Measurements from ENCODE around the gene MRPS5.

Gene MRPS5

GRCh38 chr2:95073856-95074662 is 47.5 kb downstream of the MRPS5 start:
- no peak for TF ChIP-seq CTCF (conservative IDR thresholded peaks at IDR 0.05; ENCODE audit: low read depth)
- no peak overlapping the region for H3K27ac ChIP-seq
- DNase-seq (ENCODE audit: low spot score) = no peak
- ChIA-PET CTCF (interaction anchor here (1.1 to 1.7 kb wide), 2 partner anchors 51 to 133 kb away, joined by 3 to 6 read pairs; partner anchors contain the start of gene ZNF892), POLR2A (ENCODE audit: low non-redundant PET) (no interaction called here)

GRCh38 chr2:95072424-95072823 is 49.2 kb downstream of the MRPS5 start:
- no peak for DNase-seq (ENCODE audit: low spot score)
- ChIA-PET CTCF (interaction anchor here (1.7 kb wide), 1 partner anchor 50 kb away, joined by 6 read pairs; no protein-coding TSS in a partner anchor), POLR2A (ENCODE audit: low non-redundant PET) (no interaction called here)
- H3K27ac ChIP-seq = no peak overlapping the region
- no peak for TF ChIP-seq CTCF (conservative IDR thresholded peaks at IDR 0.05; ENCODE audit: low read depth)

GRCh38 chr2:95071856-95072255 is 49.8 kb downstream of the MRPS5 start:
- no peak overlapping the region for H3K27ac ChIP-seq
- POLR2A ChIA-PET (ENCODE audit: low non-redundant PET) = no interaction called here
- DNase-seq (ENCODE audit: low spot score) = no peak
- CTCF ChIA-PET = no interaction called here
- no peak for TF ChIP-seq CTCF (conservative IDR thresholded peaks at IDR 0.05; ENCODE audit: low read depth)

- no peak overlapping the region for H3K27ac ChIP-seq
- TF ChIP-seq CTCF (conservative IDR thresholded peaks at IDR 0.05; ENCODE audit: low read depth) = no peak
- POLR2A ChIA-PET (ENCODE audit: low non-redundant PET) = no interaction called here
- CTCF ChIA-PET = interaction anchor here (0.6 kb wide), 1 partner anchor 29 kb away, joined by 3 read pairs; no protein-coding TSS in a partner anchor
- no peak for DNase-seq (ENCODE audit: low spot score)
These were observed 52.1 kb downstream of the MRPS5 start for GRCh38 chr2:95069465-95069864.

GRCh38 chr2:95068256-95068655 is 53.4 kb downstream of the MRPS5 start:
- no peak for DNase-seq (ENCODE audit: low spot score)
- ChIA-PET POLR2A (ENCODE audit: low non-redundant PET) (no interaction called here), CTCF (interaction anchor here (0.8 kb wide), 1 partner anchor 8 kb away, joined by 3 read pairs; no protein-coding TSS in a partner anchor)
- no peak for TF ChIP-seq CTCF (conservative IDR thresholded peaks at IDR 0.05; ENCODE audit: low read depth)
- H3K27ac ChIP-seq = no peak overlapping the region

- H3K27ac ChIP-seq = no peak overlapping the region
- DNase-seq (ENCODE audit: low spot score) = no peak
- TF ChIP-seq CTCF (conservative IDR thresholded peaks at IDR 0.05; ENCODE audit: low read depth) = no peak
- POLR2A ChIA-PET (ENCODE audit: low non-redundant PET) = no interaction called here
- CTCF ChIA-PET = interaction anchor here (1.1 to 3.0 kb wide), 4 partner anchors 10 to 41 kb away, joined by 3 to 12 read pairs (median 4); no protein-coding TSS in a partner anchor
These were observed 58.3 kb downstream of the MRPS5 start for GRCh38 chr2:95063086-95063958.
